HL-60/S4 treated with retinoic acid at 250 ng/mL for 4 days and 3 days (cell line): Measurements from ENCODE around the gene ESPN.
"Not testable (repeated sequence)": the region's sequence is repeated elsewhere in the genome, so short reads cannot be mapped to it uniquely, and the experiment has no call there.

Experiments
- in situ Hi-C: fragments of 300-500 bp; cut with MboI; formaldehyde crosslinking; loops from 2 replicates; pipeline ENCODE4 v1.7.0; 2022; ENCODE audit warnings: low sequenced_read_pairs

Gene ESPN

DNA sequence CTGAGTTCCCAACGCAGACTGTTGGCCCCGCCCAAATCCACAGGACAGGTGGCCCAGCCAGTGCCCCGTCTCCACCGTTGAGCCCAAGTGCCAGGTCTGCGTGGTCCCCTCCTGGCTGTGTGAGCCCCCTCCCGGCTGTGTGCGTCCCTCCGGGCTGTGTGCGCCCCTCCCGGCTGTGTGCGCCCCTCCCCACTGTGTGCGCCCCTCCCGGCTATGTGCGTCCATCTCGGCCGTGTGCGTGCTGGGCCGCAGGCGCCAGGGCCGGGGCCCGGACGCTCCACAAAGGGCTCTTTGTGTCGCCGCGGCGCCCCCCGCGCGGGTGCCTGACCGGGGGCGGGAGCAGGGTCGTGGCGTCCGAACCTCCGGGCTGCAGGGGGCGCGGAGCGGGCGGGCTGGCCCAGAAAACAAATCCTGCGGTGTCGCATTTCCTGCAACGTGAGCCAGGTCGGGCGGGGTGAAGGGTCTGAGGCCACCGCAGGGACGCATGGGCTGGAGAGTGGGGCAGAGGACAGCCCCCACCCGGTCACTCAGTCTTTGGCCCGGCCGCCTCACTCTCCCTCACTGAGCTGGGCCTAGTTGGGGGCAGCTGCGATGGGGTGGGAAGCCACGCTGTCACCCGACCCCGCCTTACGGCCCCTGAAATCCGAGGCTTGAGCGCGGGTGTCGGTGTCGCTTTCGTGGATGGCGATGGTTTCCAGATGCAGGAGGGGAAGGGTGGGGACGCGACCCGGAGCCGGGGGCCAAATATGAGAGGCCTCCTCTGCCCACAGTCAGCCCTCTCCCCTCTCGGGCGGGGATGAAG, 22.6 kb downstream of the ESPN start:
- in situ Hi-C loops, result no loop called here

DNA sequence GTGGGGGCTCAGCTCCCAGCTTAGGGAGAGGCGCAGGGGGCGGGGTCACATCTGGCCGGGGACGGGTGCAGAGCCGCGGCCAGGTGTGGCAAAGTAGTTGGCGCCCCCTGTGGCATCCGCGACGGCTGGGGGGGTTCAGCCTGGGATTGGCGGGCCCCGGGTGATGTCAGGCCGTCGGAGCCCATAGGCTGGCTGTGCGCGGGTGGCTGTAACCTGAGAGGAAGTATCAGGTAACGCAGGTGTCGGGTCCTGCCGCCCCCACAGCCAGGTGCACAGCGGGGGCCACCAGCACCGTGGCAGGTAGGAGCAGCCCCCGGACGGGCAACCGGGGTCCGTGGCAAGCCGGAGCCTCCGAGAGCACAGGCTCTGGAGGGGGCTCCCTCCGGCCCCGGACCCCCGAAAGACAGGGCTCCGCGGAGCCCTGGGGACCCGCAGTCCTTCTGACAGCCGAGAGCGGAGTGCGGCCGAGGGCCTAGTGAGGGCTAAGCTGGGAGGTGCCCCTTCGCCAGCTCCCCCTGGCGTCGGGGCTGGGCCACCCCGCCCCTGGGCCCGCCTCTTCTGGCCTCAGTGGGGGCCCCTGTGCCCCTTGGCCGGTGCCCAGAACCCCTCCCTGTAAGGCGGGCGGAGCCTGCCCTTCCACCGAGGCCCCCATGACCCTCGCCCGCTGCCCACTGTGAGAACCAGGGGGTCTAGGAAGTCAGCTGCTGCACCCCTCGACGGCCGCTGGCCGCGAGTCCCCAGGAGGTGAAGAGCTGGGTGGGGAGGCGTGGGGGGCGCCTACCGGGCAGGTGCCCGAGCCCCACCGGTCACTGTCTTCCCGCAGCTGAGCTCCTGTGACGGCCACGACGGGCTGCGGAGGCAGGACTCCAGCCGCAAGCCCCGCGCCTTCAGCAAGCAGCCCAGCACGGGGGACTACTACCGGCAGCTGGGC, 23.5 kb downstream of the ESPN start:
- in situ Hi-C loops, result no loop called here

DNA sequence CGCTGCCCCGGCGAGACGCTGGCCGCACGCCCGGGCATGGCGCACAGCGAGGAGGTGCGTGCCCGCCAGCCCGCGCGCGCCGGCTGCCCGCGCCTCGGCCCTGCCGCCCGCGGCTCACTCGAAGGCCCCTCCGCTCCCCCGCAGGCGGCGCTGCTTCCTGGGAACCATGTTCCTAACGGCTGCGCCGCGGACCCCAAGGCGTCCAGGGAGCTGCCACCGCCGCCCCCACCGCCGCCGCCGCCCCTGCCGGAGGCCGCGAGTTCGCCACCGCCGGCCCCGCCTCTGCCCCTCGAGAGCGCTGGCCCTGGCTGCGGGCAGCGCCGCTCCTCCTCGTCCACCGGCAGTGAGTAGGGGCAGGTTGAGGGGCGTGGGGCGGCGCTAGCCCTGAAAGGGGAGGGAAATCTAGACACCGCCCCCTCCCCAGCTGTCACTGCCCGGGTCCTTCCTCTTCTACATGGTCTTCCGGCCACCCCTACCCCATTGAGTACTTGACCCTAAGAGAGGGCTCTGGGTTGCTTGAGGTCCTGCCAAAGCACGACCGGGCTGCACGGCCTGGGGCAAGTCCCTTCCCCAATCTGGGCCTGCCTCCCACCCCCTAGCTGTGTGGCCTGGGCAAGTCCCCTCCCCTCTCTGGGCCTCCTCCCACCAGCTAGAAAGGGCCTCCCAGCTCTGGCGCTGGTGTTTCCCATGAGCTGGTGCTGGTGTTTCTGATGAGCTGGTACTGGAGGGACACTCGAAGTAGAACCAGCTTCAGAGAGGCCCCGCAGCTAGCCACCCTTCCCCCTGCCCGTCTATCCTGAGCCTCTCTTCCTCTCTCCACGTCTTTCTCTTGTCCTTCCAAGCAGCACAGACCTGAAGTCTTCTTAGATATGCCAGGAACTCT, 24.4 kb downstream of the ESPN start:
- in situ Hi-C loops, result no loop called here

GRCh38 chr1:6450005-6450450, 25.5 kb downstream of the ESPN start:
- in situ Hi-C loops, result no loop called here

DNA sequence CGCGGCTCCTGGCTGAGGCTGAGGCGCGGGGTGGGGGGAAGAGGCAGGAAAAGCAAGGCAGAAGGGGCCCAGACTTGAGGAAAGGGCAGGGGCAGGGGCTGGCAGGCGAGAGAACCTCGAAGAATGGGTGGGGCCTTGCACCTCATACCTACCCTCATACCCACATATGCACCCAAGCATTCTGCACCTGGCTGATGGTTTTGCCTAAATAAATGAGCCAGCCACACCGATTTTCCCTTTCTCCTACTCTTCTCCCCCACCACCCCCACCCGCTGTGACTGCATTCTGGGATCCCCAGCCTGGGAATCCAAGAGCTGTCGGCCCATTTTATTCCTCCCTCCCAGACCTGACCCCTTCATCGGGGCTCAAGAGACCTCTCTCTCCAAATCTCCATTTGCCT, 25.9 kb downstream of the ESPN start:
- in situ Hi-C loops, result not testable (repeated sequence)

GRCh38 chr1:6450943-6451373, 26.4 kb downstream of the ESPN start:
- in situ Hi-C loops, result no loop called here

GRCh38 chr1:6453895-6454855, 29.6 kb downstream of the ESPN start:
- in situ Hi-C loops, result not testable (repeated sequence)

DNA sequence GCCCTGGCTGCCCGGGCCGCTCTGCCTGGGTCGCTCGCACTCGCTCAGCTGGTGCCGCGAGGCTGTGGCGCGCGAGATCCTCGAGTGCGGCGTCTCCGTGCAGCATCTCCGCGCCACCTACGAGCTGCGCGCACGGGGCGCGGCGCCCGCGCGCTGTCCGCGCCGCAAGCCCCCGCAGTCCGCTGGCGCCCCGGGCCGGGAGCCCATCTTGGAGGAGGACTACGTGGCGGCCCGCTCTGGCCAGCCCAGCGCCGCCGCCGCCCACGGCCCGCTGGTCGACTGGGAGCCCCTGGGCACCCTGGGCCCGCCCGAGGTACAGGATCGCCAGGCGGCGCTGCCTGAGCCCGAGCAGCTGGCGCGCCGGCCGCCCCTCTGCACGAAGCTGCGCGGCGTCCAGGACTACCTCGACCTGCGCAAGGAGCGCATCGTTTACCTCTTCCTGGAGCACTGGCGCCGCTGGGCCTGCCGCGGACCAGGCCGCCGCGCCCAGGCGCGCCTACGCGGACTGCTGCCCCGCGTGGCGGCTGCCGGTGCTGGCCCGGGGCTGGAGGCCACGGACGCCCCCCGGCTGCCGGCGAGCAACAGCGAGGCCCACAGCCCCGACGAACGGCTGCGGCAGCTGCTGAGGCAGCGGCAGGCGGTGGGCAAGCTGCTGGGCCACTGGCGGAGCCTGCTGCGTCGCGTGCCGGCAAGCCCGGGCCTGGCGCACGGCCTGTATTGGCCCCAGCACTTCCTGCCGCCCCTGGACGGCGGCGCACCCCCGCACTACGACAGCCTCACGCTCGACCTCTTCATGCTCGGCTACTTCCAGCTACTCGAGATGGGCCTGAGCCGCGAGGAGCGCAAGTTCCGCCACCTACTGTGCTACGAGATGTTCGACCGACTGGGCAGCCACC, 30.5 kb downstream of the ESPN start:
- in situ Hi-C loops, result no loop called here

- in situ Hi-C loops, result not testable (repeated sequence)
These were observed 31.4 kb downstream of the ESPN start for GRCh38 chr1:6455752-6456520.

- in situ Hi-C loops, result no loop called here
These were observed 32.4 kb downstream of the ESPN start for GRCh38 chr1:6456800-6457466.

GRCh38 chr1:6459850-6460265, 35.3 kb downstream of the ESPN start:
- in situ Hi-C loops, result no loop called here

DNA sequence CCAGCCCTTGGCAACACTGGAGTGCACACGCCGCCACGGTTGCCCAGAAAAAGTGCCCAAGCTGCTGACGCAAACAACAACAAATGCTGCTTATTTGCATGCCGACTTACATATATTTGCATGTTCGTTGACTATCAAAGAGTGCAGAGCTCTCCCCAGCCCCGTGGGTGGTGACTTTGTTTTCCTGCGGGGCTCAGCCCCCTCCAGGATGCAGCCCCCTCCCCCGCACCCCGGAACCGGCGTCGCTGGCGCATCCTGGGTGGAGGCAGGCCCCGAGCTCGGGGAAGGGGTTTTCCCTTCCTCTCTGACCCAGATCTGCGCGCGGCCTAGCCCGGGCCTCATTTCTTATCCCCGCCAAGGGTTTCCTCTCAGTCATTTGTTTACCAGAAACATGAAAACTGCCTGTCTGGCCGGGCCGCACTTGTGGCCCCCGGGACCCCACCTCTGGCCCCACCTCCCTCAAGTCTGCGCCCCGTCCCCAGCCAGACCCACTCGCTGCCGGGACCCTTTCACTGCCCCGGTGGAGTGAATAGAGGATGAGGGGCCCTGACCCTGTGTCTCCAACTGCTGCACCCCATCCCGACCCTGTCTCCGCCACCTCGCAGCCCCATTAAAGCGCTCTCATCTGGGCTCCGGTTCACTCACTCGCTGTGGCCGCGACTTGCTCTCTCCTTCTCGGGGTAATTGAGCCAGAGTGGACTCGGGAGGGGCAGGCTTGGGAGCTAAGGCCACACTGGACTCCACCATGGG, 35.9 kb downstream of the ESPN start:
- in situ Hi-C loops, result no loop called here

DNA sequence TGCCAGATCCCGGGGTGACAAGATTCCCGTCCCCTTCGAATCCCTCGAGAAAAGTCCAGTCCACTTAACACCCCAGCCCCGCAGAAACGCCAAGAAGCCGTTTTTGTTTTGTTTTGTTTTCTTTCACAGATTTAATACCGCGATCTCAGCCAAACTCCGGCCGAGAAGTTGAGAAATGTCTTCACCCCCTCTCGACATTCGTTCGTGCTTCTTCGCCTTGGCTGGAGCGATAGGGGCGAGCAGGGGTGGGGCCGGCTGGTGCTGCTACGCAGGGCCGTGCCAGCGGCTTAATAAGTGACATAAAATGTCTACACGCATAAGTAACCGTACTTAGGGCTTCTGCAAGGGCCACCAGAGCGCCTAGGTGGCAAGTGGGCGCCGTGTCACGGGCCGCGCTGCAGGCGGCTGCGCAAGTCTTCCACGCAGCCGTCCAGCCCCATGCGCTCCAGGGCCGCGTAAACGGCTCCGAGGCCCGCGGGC, 36.5 kb downstream of the ESPN start:
- in situ Hi-C loops, result no loop called here

DNA sequence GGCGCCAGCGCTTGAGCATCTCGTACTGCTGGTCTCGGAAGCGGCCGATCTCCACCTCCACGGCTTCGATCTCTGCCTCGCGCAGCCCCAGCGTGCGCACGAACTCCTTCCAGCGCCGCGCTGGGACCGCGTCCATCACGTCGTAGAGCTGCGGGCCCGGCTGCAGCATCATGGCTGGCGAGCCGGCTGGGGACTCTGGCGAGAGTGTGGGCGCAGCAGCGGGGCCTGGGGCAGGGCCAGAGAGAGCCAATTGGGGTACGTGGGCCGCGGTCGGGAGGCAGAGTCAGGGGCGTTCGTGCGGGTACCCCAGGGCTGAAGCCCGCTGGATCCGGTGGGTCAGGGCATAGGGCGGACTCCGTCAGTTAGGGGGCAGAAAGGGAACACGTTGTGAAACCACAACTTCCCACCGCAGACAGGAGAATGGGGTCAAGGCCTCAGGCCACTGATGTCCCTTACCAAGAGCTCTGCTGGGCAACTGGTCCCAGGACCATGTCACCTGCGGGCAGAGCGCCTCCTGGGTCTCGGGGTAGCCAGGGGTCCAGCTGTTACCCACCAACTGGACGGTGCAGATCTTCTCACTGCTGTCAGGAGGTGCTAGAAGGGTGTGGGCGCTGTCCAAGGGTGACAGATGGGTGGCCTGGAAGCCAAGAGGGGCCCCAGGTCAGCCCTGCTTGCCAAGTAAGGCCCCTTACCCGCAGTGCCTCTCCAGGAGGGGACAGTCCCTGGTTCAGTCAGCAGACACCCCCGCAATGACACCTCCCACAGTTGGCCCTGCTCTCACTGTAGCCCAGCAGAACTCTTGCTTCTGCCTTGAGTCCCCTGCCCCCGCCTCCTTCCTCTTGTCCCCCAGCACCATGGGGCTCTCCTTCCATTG, 37.2 kb downstream of the ESPN start:
- in situ Hi-C loops, result no loop called here

GRCh38 chr1:6462412-6463119, 38.0 kb downstream of the ESPN start:
- in situ Hi-C loops, result no loop called here
